VCaP (cell line): ENCODE measurements around the gene EEF2.

Source experiments
- H3K27ac ChIP-seq: fragments of 450-650 bp; 2 replicates; pipeline ENCODE4 v1.5.1; 2017
- CTCF ChIP-seq: fragments of 450-650 bp; conservative IDR thresholded peaks from 2 replicates; pipeline ENCODE4 v1.5.1; 2017; ENCODE audit warnings: mild to moderate bottlenecking, moderate library complexity

Gene EEF2

GRCh38 chr19:3985643-3986259 is 488 bp upstream of the EEF2 start:
- peak overlapping the region; percentile 84 for H3K27ac ChIP-seq
- no peak for TF ChIP-seq CTCF

- peak overlapping the region; percentile 84 for H3K27ac ChIP-seq
- TF ChIP-seq CTCF: no peak
Observed at GRCh38 chr19:3984584-3984907, 717 bp downstream of the EEF2 start.

- peak overlapping the region; percentile 84 for H3K27ac ChIP-seq
- TF ChIP-seq CTCF: no peak
Observed at GRCh38 chr19:3983936-3984583, 1.2 kb downstream of the EEF2 start.

- no peak for TF ChIP-seq CTCF
- peak overlapping the region; percentile 84 for H3K27ac ChIP-seq
Observed at GRCh38 chr19:3983542-3983914, 1.7 kb downstream of the EEF2 start.

- no peak for TF ChIP-seq CTCF
Observed at GRCh38 chr19:3982701-3983541, 2.3 kb downstream of the EEF2 start.

GRCh38 chr19:3981736-3982681 is 3.3 kb downstream of the EEF2 start:
- H3K27ac ChIP-seq: peak overlapping the region; percentile 8
- TF ChIP-seq CTCF: no peak

More at GRCh38 chr19:3982701-3983541, 2.3 kb downstream of the EEF2 start:
- H3K27ac ChIP-seq: peak overlapping the region; percentile 84; the same call in 1 of the 2 replicates
